Gastroesophageal sphincter (tissue), 3 donors: Measurements from ENCODE around the gene DSCAML1.

Experiments used
- EP300 ChIP-seq: sonication (generic); formaldehyde crosslinking; IDR thresholded peaks from one replicate; pipeline ENCODE4 v1.6.1; 2017; ENCODE audit warnings: antibody characterized with exemption, mild to moderate bottlenecking
- POLR2A ChIP-seq, 2 donors: fragments of 450-650 bp; IDR thresholded peaks; one replicate each; pipeline ENCODE4 v1.6.1; 2017; ENCODE audit warnings: antibody characterized with exemption in 2 of 2, mild to moderate bottlenecking in 2 of 2, moderate library complexity in 1 of 2
- TF ChIP-seq, protein P1 (sequence below), 4 experiments: fragments of 200-600 bp in 2 of 4; fragments of 450-650 bp in 2 of 4; sonication (generic) in 1 of 4; IDR thresholded peaks; one replicate each; pipeline ENCODE4 v1.5.1; 2017 to 2019; ENCODE audit warnings: antibody characterized with exemption in 4 of 4, mild to moderate bottlenecking in 2 of 4, moderate library complexity in 2 of 4

DNA sequence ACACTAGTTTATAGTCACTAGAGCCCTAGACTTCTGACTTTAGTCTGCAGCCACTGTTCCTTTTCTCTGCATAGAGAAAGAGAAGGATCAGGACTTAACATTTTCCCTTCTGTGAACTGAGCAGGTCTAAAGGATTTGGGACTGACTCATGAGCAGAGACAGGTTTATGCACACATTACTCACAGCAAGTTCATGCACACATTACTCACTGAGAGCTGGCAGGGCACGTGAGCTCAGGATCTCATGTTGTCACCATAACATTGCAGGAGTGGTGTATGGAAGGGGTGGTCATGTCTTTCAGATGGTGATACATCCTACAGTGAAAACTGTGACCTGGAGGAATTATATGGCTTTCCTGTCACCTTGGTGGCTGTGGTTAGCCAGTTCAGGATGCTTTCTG lies 413.0 kb downstream of the DSCAML1 start:
- TF ChIP-seq, protein P1, sequence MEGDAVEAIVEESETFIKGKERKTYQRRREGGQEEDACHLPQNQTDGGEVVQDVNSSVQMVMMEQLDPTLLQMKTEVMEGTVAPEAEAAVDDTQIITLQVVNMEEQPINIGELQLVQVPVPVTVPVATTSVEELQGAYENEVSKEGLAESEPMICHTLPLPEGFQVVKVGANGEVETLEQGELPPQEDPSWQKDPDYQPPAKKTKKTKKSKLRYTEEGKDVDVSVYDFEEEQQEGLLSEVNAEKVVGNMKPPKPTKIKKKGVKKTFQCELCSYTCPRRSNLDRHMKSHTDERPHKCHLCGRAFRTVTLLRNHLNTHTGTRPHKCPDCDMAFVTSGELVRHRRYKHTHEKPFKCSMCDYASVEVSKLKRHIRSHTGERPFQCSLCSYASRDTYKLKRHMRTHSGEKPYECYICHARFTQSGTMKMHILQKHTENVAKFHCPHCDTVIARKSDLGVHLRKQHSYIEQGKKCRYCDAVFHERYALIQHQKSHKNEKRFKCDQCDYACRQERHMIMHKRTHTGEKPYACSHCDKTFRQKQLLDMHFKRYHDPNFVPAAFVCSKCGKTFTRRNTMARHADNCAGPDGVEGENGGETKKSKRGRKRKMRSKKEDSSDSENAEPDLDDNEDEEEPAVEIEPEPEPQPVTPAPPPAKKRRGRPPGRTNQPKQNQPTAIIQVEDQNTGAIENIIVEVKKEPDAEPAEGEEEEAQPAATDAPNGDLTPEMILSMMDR (IDR thresholded peaks at IDR 0.05), result no peak
- TF ChIP-seq POLR2A (IDR thresholded peaks at IDR 0.05) (no peak), EP300 (no peak)
